H1 (cell line): ENCODE results near the gene VPS41. TPM values are rescaled to one million over a fixed set of nuclear protein-coding genes. Genes with fewer than 3 reads are reported as not detected.

ENCODE experiments used
- CTCF ChIA-PET: fragments of 300-600 bp; sonication (Branson Sonifier 250); formaldehyde crosslinking; loops from one replicate; lab custom pipeline; 2021; ENCODE audit not compliant: partially characterized antibody; lab: Charles Lee
- POLR2A ChIA-PET: fragments of 300-600 bp; sonication (Branson Sonifier 250); formaldehyde crosslinking; loops from one replicate; lab custom pipeline; 2021; ENCODE audit warnings: inconsistent platforms; ENCODE audit not compliant: partially characterized antibody; lab: Charles Lee
- DNase-seq, 2 experiments: peaks; one replicate each; pipeline versions ENCODE4 v3.0.0 to v3.0.0-alpha.2; 2010 to 2022; ENCODE audit warnings: low spot score in 2 of 2, low read depth in 1 of 2, mixed read lengths in 1 of 2
- FAIRE-seq: peaks from 2 replicates; lab custom pipeline; 2011; peaks lifted over from hg19 to GRCh38; lab: Jason Lieb, UNC
- H2AFZ ChIP-seq: 2 replicates; pipeline ENCODE4 v1.8.1; 2012; ENCODE audit warnings: low read length, inconsistent platforms
- H2AK5ac ChIP-seq: 2 replicates; pipeline ENCODE4 v1.6.1; 2013; ENCODE audit warnings: low read depth, low read length
- H2BK120ac ChIP-seq: replicated peaks from 2 replicates; pipeline ENCODE3; 2013; ENCODE audit warnings: low read depth, low read length, inconsistent platforms
- H2BK12ac ChIP-seq: 2 replicates; pipeline ENCODE4 v1.6.1; 2013; ENCODE audit warnings: low read depth, low read length
- H2BK15ac ChIP-seq: 2 replicates; pipeline ENCODE4 v1.6.1; 2013; ENCODE audit warnings: low read length
- H2BK20ac ChIP-seq: 2 replicates; pipeline ENCODE4 v1.6.1; 2013; ENCODE audit warnings: low read length
- H2BK5ac ChIP-seq: 2 replicates; pipeline ENCODE4 v1.6.1; 2013; ENCODE audit warnings: low read depth, low read length
- H3K14ac ChIP-seq: 2 replicates; pipeline ENCODE4 v1.6.1; 2013; ENCODE audit warnings: inconsistent platforms; ENCODE audit not compliant: insufficient read length
- H3K18ac ChIP-seq: 2 replicates; pipeline ENCODE4 v1.6.1; 2013; ENCODE audit warnings: low read length; ENCODE audit errors: extremely low read depth
- H3K23ac ChIP-seq: 2 replicates; pipeline ENCODE4 v1.6.1; 2013; ENCODE audit warnings: inconsistent platforms; ENCODE audit not compliant: insufficient read length
- H3K23me2 ChIP-seq: 2 replicates; pipeline ENCODE4 v1.6.1; 2013; ENCODE audit warnings: low read depth, low read length
- H3K27ac ChIP-seq: 2 replicates; pipeline ENCODE4 v1.6.1; 2011; ENCODE audit warnings: low read depth, low read length, inconsistent platforms
- H3K27me3 ChIP-seq, 4 experiments: replicated peaks in 1 of 4; 1 replicate in 1 of 4; 2 replicates in 3 of 4; pipeline versions ENCODE4 v1.6.1 to v1.8.1; 2011 to 2013; ENCODE audit warnings: low read length in 3 of 4, mild to moderate bottlenecking in 3 of 4, inconsistent platforms in 2 of 4, mixed read lengths in 2 of 4, moderate library complexity in 1 of 4; ENCODE audit not compliant: control insufficient read depth in 3 of 4, insufficient read depth in 3 of 4; ENCODE audit errors: extremely low read depth in 1 of 4
- H3K36me3 ChIP-seq, 4 experiments: 2 replicates each; pipeline versions ENCODE4 v1.6.1 to v1.8.1; 2011 to 2013; ENCODE audit warnings: mild to moderate bottlenecking in 4 of 4, low read length in 3 of 4, moderate library complexity in 2 of 4, control low read depth in 1 of 4, inconsistent platforms in 1 of 4; ENCODE audit not compliant: insufficient read depth in 4 of 4, control insufficient read depth in 2 of 4
- H3K4ac ChIP-seq: replicated peaks from 2 replicates; pipeline ENCODE3; 2013; ENCODE audit warnings: low read length, low read depth, mixed read lengths, inconsistent platforms; ENCODE audit not compliant: insufficient read length
- H3K4me1 ChIP-seq, 4 experiments: replicated peaks in 1 of 4; 1 replicate in 1 of 4; 2 replicates in 3 of 4; pipeline versions ENCODE4 v1.6.1 to v1.8.1; 2011 to 2013; ENCODE audit warnings: low read length in 3 of 4, inconsistent platforms in 2 of 4, mixed read lengths in 1 of 4; ENCODE audit not compliant: insufficient read depth in 4 of 4, control insufficient read depth in 3 of 4
- H3K4me2 ChIP-seq, 2 experiments: 2 replicates each; pipeline versions ENCODE4 v1.6.1 to v1.8.1; 2011 to 2013; ENCODE audit warnings: low read depth in 2 of 2, low read length in 2 of 2, control low read depth in 1 of 2, inconsistent platforms in 1 of 2, mild to moderate bottlenecking in 1 of 2; ENCODE audit not compliant: insufficient read depth in 1 of 2
- H3K4me3 ChIP-seq, 4 experiments: fragments of 200-600, 300-600 bp in 1 of 4; sonication (generic), shearing (Covaris generic), sonication (Bioruptor Twin) in 1 of 4; 2 replicates each; pipeline versions ENCODE4 v1.5.1 to v1.8.1; 2011 to 2016; ENCODE audit warnings: low read length in 4 of 4, low read depth in 3 of 4, control low read depth in 2 of 4, inconsistent platforms in 2 of 4, mild to moderate bottlenecking in 2 of 4, mixed read lengths in 1 of 4, moderate library complexity in 1 of 4; ENCODE audit not compliant: insufficient read depth in 2 of 4; ENCODE audit errors: extremely low read depth in 1 of 4
- H3K56ac ChIP-seq: replicated peaks from 2 replicates; pipeline ENCODE3; 2013; ENCODE audit warnings: low read depth, mild to moderate bottlenecking, mixed read lengths, low read length, inconsistent platforms; ENCODE audit not compliant: insufficient read length
- H3K79me1 ChIP-seq: 2 replicates; pipeline ENCODE4 v1.6.1; 2013; ENCODE audit warnings: low read depth, low read length, control low read depth
- H3K79me2 ChIP-seq, 2 experiments: 2 replicates each; pipeline versions ENCODE4 v1.6.1 to v1.8.1; 2012 to 2013; ENCODE audit warnings: low read length in 2 of 2, mild to moderate bottlenecking in 2 of 2, inconsistent platforms in 1 of 2; ENCODE audit not compliant: insufficient read depth in 2 of 2, control insufficient read depth in 1 of 2
- H3K9ac ChIP-seq, 4 experiments: replicated peaks in 1 of 4; 1 replicate in 1 of 4; 2 replicates in 3 of 4; pipeline versions ENCODE4 v1.6.1 to v1.8.1; 2011 to 2013; ENCODE audit warnings: low read depth in 3 of 4, low read length in 3 of 4, control low read depth in 2 of 4, mild to moderate bottlenecking in 2 of 4, moderate library complexity in 2 of 4, inconsistent platforms in 1 of 4; ENCODE audit errors: extremely low read depth in 1 of 4
- H3K9me3 ChIP-seq, 2 experiments: 2 replicates each; pipeline versions ENCODE4 v1.6.1 to v1.8.1; 2012 to 2013; ENCODE audit warnings: mild to moderate bottlenecking in 2 of 2, moderate library complexity in 2 of 2, control low read depth in 1 of 2, inconsistent platforms in 1 of 2, low read depth in 1 of 2, low read length in 1 of 2, mixed read lengths in 1 of 2; ENCODE audit not compliant: insufficient read depth in 2 of 2
- H4K20me1 ChIP-seq, 2 experiments: replicated peaks in 1 of 2; 2 replicates each; pipeline versions ENCODE3 to v1.8.1; 2011 to 2013; ENCODE audit warnings: inconsistent platforms in 2 of 2, low read length in 2 of 2, mild to moderate bottlenecking in 1 of 2; ENCODE audit not compliant: insufficient read depth in 2 of 2, control insufficient read depth in 1 of 2
- H4K5ac ChIP-seq: 2 replicates; pipeline ENCODE4 v1.6.1; 2013; ENCODE audit warnings: low read length, low read depth, mixed read lengths, inconsistent platforms; ENCODE audit not compliant: insufficient read length
- H4K8ac ChIP-seq: 2 replicates; pipeline ENCODE4 v1.8.0; 2013; ENCODE audit warnings: mild to moderate bottlenecking, moderate library complexity, low read length, inconsistent platforms; ENCODE audit not compliant: insufficient read depth; ENCODE audit errors: extremely low read depth
- H4K91ac ChIP-seq: replicated peaks from 2 replicates; pipeline ENCODE3; 2013; ENCODE audit warnings: low read length, mixed read lengths, inconsistent platforms; ENCODE audit not compliant: insufficient read length
- CTBP2 ChIP-seq: IDR thresholded peaks from 2 replicates; pipeline ENCODE4 v1.7.0; 2011; ENCODE audit warnings: borderline replicate concordance, mild to moderate bottlenecking, moderate library complexity, mixed read lengths, low read length; ENCODE audit not compliant: insufficient read depth, insufficient read length
- EGR1 ChIP-seq: IDR thresholded peaks from 2 replicates; pipeline ENCODE4 v1.6.1; 2011; ENCODE audit warnings: low read depth, low read length, borderline replicate concordance
- GTF2F1 ChIP-seq: IDR thresholded peaks from 2 replicates; pipeline ENCODE4 v1.6.1; 2012; ENCODE audit warnings: low read depth, low read length, improper control_type of control experiment, borderline replicate concordance
- HDAC2 ChIP-seq, 2 experiments: fragments of 300-600 bp in 1 of 2; sonication (generic) in 1 of 2; IDR thresholded peaks; 2 replicates each; pipeline ENCODE4 v1.6.1; 2011 to 2012; ENCODE audit warnings: low read depth in 2 of 2, low read length in 2 of 2, mild to moderate bottlenecking in 2 of 2, moderate library complexity in 2 of 2, borderline replicate concordance in 1 of 2, inconsistent platforms in 1 of 2
- KDM4A ChIP-seq: IDR thresholded peaks from one replicate; pipeline ENCODE4 v1.7.1; 2012; ENCODE audit warnings: low read depth, mild to moderate bottlenecking, moderate library complexity, low read length, inconsistent platforms; ENCODE audit not compliant: severe bottlenecking
- PHF8 ChIP-seq: fragments of 200-600 bp; sonication (generic); conservative IDR thresholded peaks from 2 replicates; pipeline ENCODE4 v1.7.1; 2012; ENCODE audit warnings: low read depth, mild to moderate bottlenecking, inconsistent platforms, low read length, moderate library complexity
- POLR2AphosphoS5 ChIP-seq: IDR thresholded peaks from 2 replicates; pipeline ENCODE4 v1.6.1; 2011; ENCODE audit warnings: low read depth, low read length
- YY1 ChIP-seq: IDR thresholded peaks from 2 replicates; pipeline ENCODE4 v1.6.1; 2011; ENCODE audit warnings: low read depth, mild to moderate bottlenecking, low read length
- WGBS, 2 experiments: shearing (Covaris generic) in 1 of 2; methylation state at CpG; one replicate each; pipeline versions ENCODE4 v1.1.6 to v1.1.7; 2013 to 2015; ENCODE audit warnings: low lambda C conversion rate in 2 of 2, mixed read lengths in 2 of 2, inconsistent platforms in 1 of 2, low coverage in 1 of 2, missing lambda C conversion rate in 1 of 2; ENCODE audit not compliant: insufficient replicate concordance in 2 of 2, insufficient coverage in 1 of 2, insufficient read length in 1 of 2; ENCODE audit errors: extremely low coverage in 1 of 2, missing lambda C conversion rate in 1 of 2; 5-methylcytosine and 5-hydroxymethylcytosine counted together
- polyA plus RNA-seq, 7 experiments: library from polyadenylated mRNA; depleted of rRNA in 3 of 7; stranded (reverse) in 5 of 7; unstranded in 2 of 7; fragments of >200 nt in 5 of 7; fragments of 200-250 nt in 2 of 7; gene quantifications; 1 replicate in 5 of 7; 2 replicates in 1 of 7; 4 replicates in 1 of 7; pipeline versions ENCODE4 v1.2.1 to v1.2.3, GENCODE V29; 2011 to 2013; ENCODE audit warnings: missing spikeins in 2 of 7, mixed read lengths in 2 of 7
- total RNA-seq: library from RNA; stranded (reverse); fragmentation: NEBNext Ultra II Directional; extraction: Animal tissue kit (Norgen Biotek cat#: 25700); gene quantifications from 2 replicates; pipeline ENCODE4 v1.2.1, GENCODE V29; 2021

Gene VPS41
- total and polyA plus RNA-seq, 2 of the 8 experiments (the other 6 are each of a cell fraction or from before 2014, with no cell fraction given): 10.7 to 63.3 TPM

DNA sequence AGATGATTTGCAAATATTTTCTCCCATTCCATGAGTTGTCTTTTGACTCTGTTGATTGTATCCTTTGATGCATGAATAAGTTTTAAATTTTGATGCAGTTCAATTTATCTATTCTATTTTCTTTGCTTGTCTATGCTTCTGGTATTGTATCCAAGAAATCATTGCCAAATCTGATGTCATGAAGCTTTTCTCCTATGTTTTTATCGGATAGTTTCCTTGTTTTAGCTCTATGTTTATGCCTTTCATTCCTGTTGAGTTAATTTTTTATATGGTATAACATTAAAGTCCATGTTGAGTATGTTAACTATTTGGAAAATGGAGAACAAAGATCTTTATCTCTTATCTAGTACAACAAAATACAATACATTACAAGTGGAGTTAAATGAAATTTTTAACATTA, 27.6 kb upstream of the VPS41 start:
- no peak overlapping the region for H4K8ac ChIP-seq
- ChIA-PET CTCF (interaction anchor here (1.0 kb wide), 1 partner anchor 527 kb away, joined by 3 read pairs; no protein-coding TSS in a partner anchor), POLR2A (no interaction called here)
- no peak overlapping the region for H3K4me3 ChIP-seq
- H3K56ac ChIP-seq: no peak overlapping the region
- H4K5ac ChIP-seq: no peak overlapping the region
- no peak overlapping the region for H3K4me2 ChIP-seq
- peaks cover 0 to 13% (median 0%) of the 10 kb centered on the region in 4 experiments; a peak in 1 of 7 replicates for H3K4me1 ChIP-seq
- H3K27ac ChIP-seq: no peak overlapping the region
- no peak overlapping the region for H2BK5ac ChIP-seq
- no peak overlapping the region for H2BK120ac ChIP-seq
- H3K79me2 ChIP-seq: no peaks in the 10 kb centered on the region
- no peaks in the 10 kb centered on the region for H4K20me1 ChIP-seq
- no peak overlapping the region for H3K14ac ChIP-seq
- no peaks in the 10 kb centered on the region for H3K9me3 ChIP-seq
- H3K79me1 ChIP-seq: no peaks in the 10 kb centered on the region
- FAIRE-seq (no peak), DNase-seq (no peak)
- H2BK12ac ChIP-seq: no peak overlapping the region
- H2AFZ ChIP-seq: no peak overlapping the region
- 97% methylated on average over 1 of the region's 1 CpG; no CpG with 5 or more reads in 1 of the 2 experiments for WGBS, 2 experiments
- H2AK5ac ChIP-seq: no peak overlapping the region
- H3K9ac ChIP-seq: no peak overlapping the region
- H3K23ac ChIP-seq: no peak overlapping the region
- no peak overlapping the region for H3K4ac ChIP-seq
- H4K91ac ChIP-seq: no peak overlapping the region
- no peaks in the 10 kb centered on the region for H3K27me3 ChIP-seq
- H3K18ac ChIP-seq: no peak overlapping the region
- H3K36me3 ChIP-seq: no peaks in the 10 kb centered on the region
- no peak overlapping the region for H2BK15ac ChIP-seq
- H2BK20ac ChIP-seq: no peak overlapping the region
- no peaks in the 10 kb centered on the region for H3K23me2 ChIP-seq
- no peak for TF ChIP-seq PHF8
- TF ChIP-seq EGR1: no peak
- TF ChIP-seq GTF2F1: no peak
- TF ChIP-seq HDAC2 (IDR thresholded peaks at IDR 0.05; ENCODE audit: borderline replicate concordance in 1 of 2, low read depth in 2 of 2, low read length in 2 of 2): no peak
- TF ChIP-seq YY1: no peak
- no peak for TF ChIP-seq KDM4A
- no peak for TF ChIP-seq CTBP2
- no peak for TF ChIP-seq POLR2AphosphoS5
